Peyer's patch (tissue), 4 donors: ENCODE data around the gene PFKP.

ENCODE experiments used
- POLR2A ChIP-seq, 2 donors: fragments of 450-650 bp; IDR thresholded peaks; one replicate each; pipeline ENCODE4 v1.5.1; 2017; ENCODE audit warnings: antibody characterized with exemption in 2 of 2, mild to moderate bottlenecking in 2 of 2, moderate library complexity in 2 of 2
- TF ChIP-seq, protein P1 (sequence below), 6 experiments: fragments of 450-650 bp in 4 of 6; fragments of 200-600 bp in 2 of 6; sonication (generic) in 1 of 6; IDR thresholded peaks; one replicate each; pipeline ENCODE4 v1.5.1; 2017 to 2019; ENCODE audit warnings: antibody characterized with exemption in 6 of 6, mild to moderate bottlenecking in 3 of 6, moderate library complexity in 1 of 6

DNA sequence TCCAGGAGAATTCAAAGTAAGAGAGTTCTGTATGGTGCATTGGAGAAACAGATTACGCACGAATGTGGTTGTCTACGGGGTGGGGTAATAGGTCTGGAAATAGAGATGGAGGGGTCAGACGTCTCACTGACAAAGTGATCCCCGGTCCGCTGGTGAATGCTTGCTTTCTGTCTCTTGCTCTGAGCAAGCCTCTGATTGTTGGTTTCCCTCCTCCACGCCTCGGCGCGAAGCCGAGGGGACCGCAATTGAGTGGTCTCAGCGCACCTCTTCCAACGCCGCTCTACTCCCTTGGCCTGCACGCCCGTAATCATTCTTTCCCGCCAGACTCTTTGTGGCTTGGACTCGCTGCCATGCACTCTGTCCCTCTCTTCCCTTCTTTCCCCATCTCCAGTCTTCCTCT, 46.5 kb upstream of the PFKP start:
- no peak for TF ChIP-seq POLR2A (IDR thresholded peaks at IDR 0.05)
- TF ChIP-seq, protein P1, sequence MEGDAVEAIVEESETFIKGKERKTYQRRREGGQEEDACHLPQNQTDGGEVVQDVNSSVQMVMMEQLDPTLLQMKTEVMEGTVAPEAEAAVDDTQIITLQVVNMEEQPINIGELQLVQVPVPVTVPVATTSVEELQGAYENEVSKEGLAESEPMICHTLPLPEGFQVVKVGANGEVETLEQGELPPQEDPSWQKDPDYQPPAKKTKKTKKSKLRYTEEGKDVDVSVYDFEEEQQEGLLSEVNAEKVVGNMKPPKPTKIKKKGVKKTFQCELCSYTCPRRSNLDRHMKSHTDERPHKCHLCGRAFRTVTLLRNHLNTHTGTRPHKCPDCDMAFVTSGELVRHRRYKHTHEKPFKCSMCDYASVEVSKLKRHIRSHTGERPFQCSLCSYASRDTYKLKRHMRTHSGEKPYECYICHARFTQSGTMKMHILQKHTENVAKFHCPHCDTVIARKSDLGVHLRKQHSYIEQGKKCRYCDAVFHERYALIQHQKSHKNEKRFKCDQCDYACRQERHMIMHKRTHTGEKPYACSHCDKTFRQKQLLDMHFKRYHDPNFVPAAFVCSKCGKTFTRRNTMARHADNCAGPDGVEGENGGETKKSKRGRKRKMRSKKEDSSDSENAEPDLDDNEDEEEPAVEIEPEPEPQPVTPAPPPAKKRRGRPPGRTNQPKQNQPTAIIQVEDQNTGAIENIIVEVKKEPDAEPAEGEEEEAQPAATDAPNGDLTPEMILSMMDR (IDR thresholded peaks at IDR 0.05), result no peak
